ENCODE results near the gene STKLD1.

Gene STKLD1

GRCh38 chr9:133366435-133366834, 9.7 kb upstream of the STKLD1 start:
- Histone ChIP-seq H3K4me1 (ENCODE audit: control insufficient read depth, insufficient read depth, low read length) (no peaks in the 10 kb centered on the region), H3K9me3 (ENCODE audit: control insufficient read depth, insufficient read depth, low read depth, low read length) (no peaks in the 10 kb centered on the region), H3K36me3 (ENCODE audit: control insufficient read depth in 2 of 2, insufficient read depth in 1 of 2, low read length in 2 of 2) (peaks cover 0 to 93% of the 10 kb centered on the region in 2 experiments; a peak in 2 of 3 replicates), H3K27ac (ENCODE audit: extremely low read depth, low read depth, low read length) (no peak overlapping the region), H3K4me3 (ENCODE audit: low read depth, low read length) (no peak overlapping the region)
- ChIA-PET CTCF (interaction anchor here (0.7 to 0.9 kb wide), 2 partner anchors 13 to 41 kb away, joined by 3 to 4 read pairs; no protein-coding TSS in a partner anchor), POLR2A (interaction anchor here (0.7 to 5.6 kb wide), 6 partner anchors 8 to 27 kb away, joined by 3 to 35 read pairs (median 12); partner anchors contain the start of genes MED22, RPL7A, SURF1 and SURF4)
- TF ChIP-seq ZBTB7A (tag by site-specific recombination; IDR thresholded peaks at IDR 0.05; ENCODE audit: low read depth) (no peak), ZFP41 (tag by site-specific recombination; IDR thresholded peaks at IDR 0.05; ENCODE audit: borderline replicate concordance) (no peak), ZNF184 (tag by site-specific recombination; IDR thresholded peaks at IDR 0.05) (no peak), PRDM10 (tag by site-specific recombination; IDR thresholded peaks at IDR 0.05) (no peak), BCL6B (tag by site-specific recombination; IDR thresholded peaks at IDR 0.05) (no peak), HOXC10 (CRISPR knock-in tag; IDR thresholded peaks at IDR 0.05) (no peak), ZBTB20 (tag by site-specific recombination; IDR thresholded peaks at IDR 0.05) (no peak), ZNF24 (tag by site-specific recombination; IDR thresholded peaks at IDR 0.05) (no peak), GFI1B (tag by site-specific recombination; IDR thresholded peaks at IDR 0.05) (no peak), ZNF366 (tag by site-specific recombination; conservative IDR thresholded peaks at IDR 0.05) (no peak), ATF2 (tag by site-specific recombination; IDR thresholded peaks at IDR 0.05; ENCODE audit: low read depth) (no peak)

DNA sequence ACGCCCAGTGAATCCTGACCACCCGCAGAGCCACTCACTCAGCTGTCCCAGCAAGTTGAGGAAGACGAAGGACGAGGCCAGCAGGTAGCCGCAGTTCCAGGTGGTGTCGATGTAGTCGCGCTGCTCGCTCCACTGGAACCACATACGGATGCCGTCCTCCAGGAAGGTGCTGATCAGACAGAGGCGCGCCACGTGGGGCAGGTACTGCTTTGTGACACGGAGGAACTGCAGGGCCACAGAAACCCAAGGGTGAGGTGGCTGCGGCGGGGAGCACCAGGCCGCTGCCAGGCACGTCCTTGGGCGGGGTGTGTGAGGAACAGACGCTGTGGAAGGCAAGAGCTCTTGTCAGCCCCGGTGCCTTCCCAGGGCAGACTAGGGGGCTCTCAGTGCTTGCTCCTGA, 8.9 kb upstream of the STKLD1 start:
- Histone ChIP-seq H3K4me1 (ENCODE audit: control insufficient read depth, insufficient read depth, low read length) (no peaks in the 10 kb centered on the region), H3K36me3 (ENCODE audit: control insufficient read depth in 2 of 2, insufficient read depth in 1 of 2, low read length in 2 of 2) (peaks cover 0 to 93% of the 10 kb centered on the region in 2 experiments; a peak in 2 of 3 replicates), H3K27ac (ENCODE audit: extremely low read depth, low read depth, low read length) (no peak overlapping the region), H3K4me3 (ENCODE audit: low read depth, low read length) (no peak overlapping the region), H3K9me3 (ENCODE audit: control insufficient read depth, insufficient read depth, low read depth, low read length) (no peaks in the 10 kb centered on the region)
- POLR2A ChIA-PET = interaction anchor here (0.7 to 5.6 kb wide), 6 partner anchors 7 to 28 kb away, joined by 3 to 35 read pairs (median 12); partner anchors contain the start of genes MED22, RPL7A, SURF1 and SURF4
- TF ChIP-seq EGR2 (tag by site-specific recombination; IDR thresholded peaks at IDR 0.05; ENCODE audit: low read depth) (no peak), ZNF596 (tag by site-specific recombination; IDR thresholded peaks at IDR 0.05) (no peak)
- CTCF ChIA-PET = no interaction called here

- H3K4me1 ChIP-seq (ENCODE audit: control insufficient read depth, insufficient read depth, low read length) = no peaks in the 10 kb centered on the region
- peaks cover 0 to 93% of the 10 kb centered on the region in 2 experiments; a peak in 2 of 3 replicates for H3K36me3 ChIP-seq (ENCODE audit: control insufficient read depth in 2 of 2, insufficient read depth in 1 of 2, low read length in 2 of 2)
- CTCF ChIA-PET = interaction anchor here (1.1 to 1.5 kb wide), 2 partner anchors 8 to 119 kb away, joined by 4 read pairs; no protein-coding TSS in a partner anchor
- H3K27ac ChIP-seq (ENCODE audit: extremely low read depth, low read depth, low read length) = no peak overlapping the region
- H3K9me3 ChIP-seq (ENCODE audit: control insufficient read depth, insufficient read depth, low read depth, low read length) = no peaks in the 10 kb centered on the region
- POLR2A ChIA-PET = interaction anchor here (1.6 to 2.9 kb wide), 2 partner anchors 14 to 19 kb away, joined by 4 to 18 read pairs; partner anchors contain the start of genes MED22 and RPL7A
- H3K4me3 ChIP-seq (ENCODE audit: low read depth, low read length) = no peak overlapping the region
- TF ChIP-seq ZNF707 (tag by site-specific recombination; IDR thresholded peaks at IDR 0.05) (no peak), CTCF (tag by site-specific recombination; IDR thresholded peaks at IDR 0.05) (no peak), KLF1 (tag by site-specific recombination; IDR thresholded peaks at IDR 0.05) (no peak), ZBTB10 (tag by site-specific recombination; IDR thresholded peaks at IDR 0.05) (no peak), ZNF664 (tag by site-specific recombination; IDR thresholded peaks at IDR 0.05) (no peak)
- TF ChIP-seq, protein P1, sequence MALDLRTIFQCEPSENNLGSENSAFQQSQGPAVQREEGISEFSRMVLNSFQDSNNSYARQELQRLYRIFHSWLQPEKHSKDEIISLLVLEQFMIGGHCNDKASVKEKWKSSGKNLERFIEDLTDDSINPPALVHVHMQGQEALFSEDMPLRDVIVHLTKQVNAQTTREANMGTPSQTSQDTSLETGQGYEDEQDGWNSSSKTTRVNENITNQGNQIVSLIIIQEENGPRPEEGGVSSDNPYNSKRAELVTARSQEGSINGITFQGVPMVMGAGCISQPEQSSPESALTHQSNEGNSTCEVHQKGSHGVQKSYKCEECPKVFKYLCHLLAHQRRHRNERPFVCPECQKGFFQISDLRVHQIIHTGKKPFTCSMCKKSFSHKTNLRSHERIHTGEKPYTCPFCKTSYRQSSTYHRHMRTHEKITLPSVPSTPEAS (tag by site-specific recombination; IDR thresholded peaks at IDR 0.05) = no peak
These were observed 8.4 kb upstream of the STKLD1 start for GRCh38 chr9:133367778-133368177.
